Measurements from ENCODE around the gene ST8SIA5. TPM values are rescaled to one million over a fixed set of nuclear protein-coding genes. Genes with fewer than 3 reads are reported as not detected.

ST8SIA5 gene
- total and polyA plus RNA-seq, 7 donors, result under 0.01 to 0.81 (median 0.22) TPM; not detected in 3

GRCh38 chr18:46736736-46737135, 20.1 kb downstream of the ST8SIA5 start:
- no peaks in the 10 kb centered on the region for H3K4me1 ChIP-seq
- H3K4me3 ChIP-seq, result no peak overlapping the region
- H3K36me3 ChIP-seq, result no peaks in the 10 kb centered on the region
- no peak overlapping the region for H3K27ac ChIP-seq
- TF ChIP-seq CTCF (IDR thresholded peaks at IDR 0.05) (no peak), EP300 (IDR thresholded peaks at IDR 0.05) (no peak), POLR2A (IDR thresholded peaks at IDR 0.05) (no peak), POLR2AphosphoS5 (IDR thresholded peaks at IDR 0.05) (no peak)
- intact Hi-C loops (cut with DNase I), result no loop called here
- 71 to 73% methylated on average over 4 of the region's 4 CpGs for WGBS, 2 donors
- H3K27me3 ChIP-seq, result no peaks in the 10 kb centered on the region
- peaks cover 0 to 10% (median 0%) of the 10 kb centered on the region in 4 donors for H3K9me3 ChIP-seq
- no peak for DNase-seq

DNA sequence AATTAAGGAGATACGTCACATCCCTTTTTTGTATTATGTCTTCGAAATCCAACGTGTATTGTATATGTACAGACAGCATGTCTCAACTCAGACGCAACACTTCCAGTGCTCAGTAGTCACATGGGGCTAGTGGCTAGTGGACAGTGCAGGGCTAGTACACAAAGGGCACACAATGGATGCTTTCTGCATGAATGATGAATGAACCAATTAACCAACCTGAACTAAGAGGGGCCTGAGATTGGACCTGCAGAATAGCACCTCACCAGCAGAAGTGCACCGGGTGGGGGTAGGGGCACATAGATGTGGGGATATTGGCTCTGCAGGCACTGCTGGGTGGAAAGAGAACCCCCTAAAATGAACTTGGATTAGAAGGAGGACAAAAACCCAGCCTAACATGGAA, 20.7 kb downstream of the ST8SIA5 start:
- WGBS, 2 donors, result 71 to 75% methylated on average over 5 of the region's 5 CpGs
- no peaks in the 10 kb centered on the region for H3K4me1 ChIP-seq
- no peaks in the 10 kb centered on the region for H3K36me3 ChIP-seq
- intact Hi-C loops (cut with DNase I), result no loop called here
- no peaks in the 10 kb centered on the region for H3K27me3 ChIP-seq
- no peak overlapping the region for H3K4me3 ChIP-seq
- TF ChIP-seq CTCF (IDR thresholded peaks at IDR 0.05), result no peak
- TF ChIP-seq POLR2A (IDR thresholded peaks at IDR 0.05), result no peak
- no peak for TF ChIP-seq EP300 (IDR thresholded peaks at IDR 0.05)
- DNase-seq, result no peak
- no peak overlapping the region for H3K27ac ChIP-seq
- H3K9me3 ChIP-seq, result peaks cover 0 to 10% (median 2%) of the 10 kb centered on the region in 4 donors

DNA sequence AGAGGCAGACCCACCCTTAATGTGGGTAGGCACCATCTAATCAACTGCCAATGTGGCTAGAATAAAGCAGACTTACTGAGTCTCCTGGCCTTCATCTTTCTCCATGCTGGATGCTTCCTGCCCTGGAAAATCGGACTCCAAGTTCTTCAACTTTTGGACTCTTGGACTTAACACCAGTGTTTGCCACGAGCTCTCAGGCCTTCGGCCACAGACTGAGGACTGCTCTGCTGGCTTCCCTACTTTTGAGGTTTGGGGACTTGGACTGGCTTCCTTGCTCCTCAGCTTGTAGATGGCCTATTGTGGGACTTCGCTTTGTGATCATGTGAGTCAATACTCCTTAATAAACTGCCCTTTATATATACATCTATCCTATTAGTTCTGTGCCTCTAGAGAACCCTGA, 21.9 kb downstream of the ST8SIA5 start:
- H3K36me3 ChIP-seq, result no peaks in the 10 kb centered on the region
- H3K4me1 ChIP-seq, result no peaks in the 10 kb centered on the region
- no peak overlapping the region for H3K4me3 ChIP-seq
- peaks cover 3 to 10% (median 9%) of the 10 kb centered on the region in 4 donors for H3K9me3 ChIP-seq
- DNase-seq, result no peak
- 79 to 87% methylated on average over 4 of the region's 4 CpGs for WGBS, 2 donors
- intact Hi-C loops (cut with DNase I), result no loop called here
- TF ChIP-seq CTCF (IDR thresholded peaks at IDR 0.05), result no peak
- TF ChIP-seq POLR2AphosphoS5 (IDR thresholded peaks at IDR 0.05), result no peak
- no peak for TF ChIP-seq EP300 (IDR thresholded peaks at IDR 0.05)
- no peak for TF ChIP-seq POLR2A (IDR thresholded peaks at IDR 0.05)
- H3K27me3 ChIP-seq, result no peaks in the 10 kb centered on the region
- no peak overlapping the region for H3K27ac ChIP-seq

DNA sequence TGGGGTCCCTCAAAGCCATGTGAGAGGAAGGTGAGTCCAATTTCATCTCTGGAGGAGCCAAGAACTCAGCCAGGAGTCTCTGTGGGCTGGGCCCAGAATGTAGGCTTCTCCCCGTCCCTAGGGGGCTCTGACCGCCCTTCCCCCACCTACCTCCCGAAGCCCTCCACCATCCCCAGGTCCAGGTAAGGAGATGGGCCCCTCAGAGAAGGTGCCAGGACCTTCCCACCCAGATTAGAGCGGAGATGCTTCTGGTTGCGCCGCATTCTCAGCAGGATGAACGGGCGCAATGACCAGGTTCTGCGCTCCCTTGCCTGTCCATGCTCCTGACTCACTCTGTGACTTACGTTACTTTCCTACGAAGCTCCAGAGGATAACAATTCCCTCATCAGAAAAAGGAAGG, 23.0 kb downstream of the ST8SIA5 start:
- Histone ChIP-seq H3K27ac (no peak overlapping the region), H3K4me1 (no peaks in the 10 kb centered on the region), H3K9me3 (peaks cover 6 to 16% (median 10%) of the 10 kb centered on the region in 4 donors), H3K4me3 (no peak overlapping the region), H3K27me3 (no peaks in the 10 kb centered on the region), H3K36me3 (no peaks in the 10 kb centered on the region)
- TF ChIP-seq EP300 (IDR thresholded peaks at IDR 0.05) (no peak), POLR2A (IDR thresholded peaks at IDR 0.05) (no peak), CTCF (IDR thresholded peaks at IDR 0.05) (no peak), POLR2AphosphoS5 (IDR thresholded peaks at IDR 0.05) (no peak)
- WGBS, 2 donors, result 78 to 84% methylated on average over 11 of the region's 11 CpGs
- no peak for DNase-seq
- intact Hi-C loops (cut with DNase I), result no loop called here

- intact Hi-C loops (cut with DNase I), result no loop called here
- Histone ChIP-seq H3K9me3 (peaks cover 6 to 16% (median 10%) of the 10 kb centered on the region in 4 donors), H3K27me3 (no peaks in the 10 kb centered on the region), H3K27ac (no peak overlapping the region), H3K4me3 (no peak overlapping the region), H3K36me3 (no peaks in the 10 kb centered on the region), H3K4me1 (no peaks in the 10 kb centered on the region)
- 86 to 91% methylated on average over 6 of the region's 6 CpGs for WGBS, 2 donors
- DNase-seq, result no peak
- no peak for TF ChIP-seq EP300 (IDR thresholded peaks at IDR 0.05)
- no peak for TF ChIP-seq POLR2A (IDR thresholded peaks at IDR 0.05)
- TF ChIP-seq POLR2AphosphoS5 (IDR thresholded peaks at IDR 0.05), result no peak
- TF ChIP-seq CTCF (IDR thresholded peaks at IDR 0.05), result no peak
These were observed 24.1 kb downstream of the ST8SIA5 start for GRCh38 chr18:46732801-46733200.

Data from sigmoid colon (tissue), 7 donors.